Measurements from ENCODE around the gene ADGRB3.
A peak's percentile ranks its signal among the peaks of the same experiment; 100 is the strongest.
"Not testable (repeated sequence)": the region's sequence is repeated elsewhere in the genome, so short reads cannot be mapped to it uniquely, and the experiment has no call there.

Gene ADGRB3

GRCh38 chr6:69232911-69233448 lies 597.9 kb downstream of the ADGRB3 start:
- DNase-seq (ENCODE audit: low read depth in 2 of 2): peak; percentile 15 to 33

- DNase-seq (ENCODE audit: low read depth in 2 of 2): no peak
Measured at GRCh38 chr6:69238067-69238466, 603.0 kb downstream of the ADGRB3 start.

- DNase-seq (ENCODE audit: low read depth in 2 of 2): no peak
Measured at GRCh38 chr6:69246983-69247382, 611.9 kb downstream of the ADGRB3 start.

- DNase-seq (ENCODE audit: low read depth in 2 of 2): no peak
Measured at GRCh38 chr6:69261010-69261409, 625.9 kb downstream of the ADGRB3 start.

- no peak for DNase-seq (ENCODE audit: low read depth in 2 of 2)
Measured at GRCh38 chr6:69263297-69263696, 628.2 kb downstream of the ADGRB3 start.

- no peak for DNase-seq (ENCODE audit: low read depth in 2 of 2)
Measured at GRCh38 chr6:69265090-69265489, 630.0 kb downstream of the ADGRB3 start.

GRCh38 chr6:69265706-69266105 lies 630.6 kb downstream of the ADGRB3 start:
- DNase-seq (ENCODE audit: low read depth in 2 of 2): no peak

- no peak for DNase-seq (ENCODE audit: low read depth in 2 of 2)
Measured at GRCh38 chr6:69276204-69276603, 641.1 kb downstream of the ADGRB3 start.

GRCh38 chr6:69279805-69280204 lies 644.7 kb downstream of the ADGRB3 start:
- no peak for DNase-seq (ENCODE audit: low read depth in 2 of 2)

GRCh38 chr6:69280858-69281257 lies 645.8 kb downstream of the ADGRB3 start:
- no peak for DNase-seq (ENCODE audit: low read depth in 2 of 2)

- no peak for DNase-seq (ENCODE audit: low read depth in 2 of 2)
Measured at GRCh38 chr6:69284176-69284730, 649.2 kb downstream of the ADGRB3 start.

- DNase-seq (ENCODE audit: low read depth in 2 of 2): no peak
Measured at GRCh38 chr6:69285054-69285453, 650.0 kb downstream of the ADGRB3 start.

GRCh38 chr6:69286331-69286730 lies 651.2 kb downstream of the ADGRB3 start:
- no peak for DNase-seq (ENCODE audit: low read depth in 2 of 2)

- not testable (repeated sequence) for DNase-seq (ENCODE audit: low read depth in 2 of 2)
Measured at GRCh38 chr6:69288198-69288597, 653.1 kb downstream of the ADGRB3 start.

- DNase-seq (ENCODE audit: low read depth in 2 of 2): no peak
Measured at GRCh38 chr6:69289689-69290495, 654.8 kb downstream of the ADGRB3 start.

GRCh38 chr6:69293471-69293870 lies 658.4 kb downstream of the ADGRB3 start:
- DNase-seq (ENCODE audit: low read depth in 2 of 2): no peak

- DNase-seq (ENCODE audit: low read depth in 2 of 2): no peak
Measured at GRCh38 chr6:69294407-69294806, 659.3 kb downstream of the ADGRB3 start.

GRCh38 chr6:69294862-69295261 lies 659.8 kb downstream of the ADGRB3 start:
- DNase-seq (ENCODE audit: low read depth in 2 of 2): no peak

GRCh38 chr6:69303382-69303781 lies 668.3 kb downstream of the ADGRB3 start:
- no peak for DNase-seq (ENCODE audit: low read depth in 2 of 2)

- no peak for DNase-seq (ENCODE audit: low read depth in 2 of 2)
Measured at GRCh38 chr6:69305456-69305855, 670.4 kb downstream of the ADGRB3 start.

- DNase-seq (ENCODE audit: low read depth in 2 of 2): no peak
Measured at GRCh38 chr6:69308584-69308983, 673.5 kb downstream of the ADGRB3 start.

- no peak for DNase-seq (ENCODE audit: low read depth in 2 of 2)
Measured at GRCh38 chr6:69311888-69312287, 676.8 kb downstream of the ADGRB3 start.

GRCh38 chr6:69314001-69314400 lies 678.9 kb downstream of the ADGRB3 start:
- no peak for DNase-seq (ENCODE audit: low read depth in 2 of 2)

All from stimulated activated CD4-positive, alpha-beta T cell treated with anti-CD3 and anti-CD28 coated beads, Interleukin-4, amount 100 ng/mL, for 48 hours (primary cell).